K562 (cell line): Measurements from ENCODE around the gene CCDC116. TPM values are rescaled to one million over a fixed set of nuclear protein-coding genes. Genes with fewer than 3 reads are reported as not detected.

Experiments
- ATF3 ChIP-seq, 2 experiments: fragments of 450-650 bp in 1 of 2; sonication (generic) in 1 of 2; formaldehyde crosslinking in 1 of 2; IDR thresholded peaks in 1 of 2; conservative IDR thresholded peaks in 1 of 2; 2 replicates each; pipeline versions ENCODE4 v1.6.1 to v1.8.1; 2016 to 2023; ENCODE audit warnings: mild to moderate bottlenecking in 2 of 2, moderate library complexity in 2 of 2, inconsistent platforms in 1 of 2, missing genetic modification reagents in 1 of 2
- CGGBP1 ChIP-seq: fragments of 250-450 bp; sonication (Bioruptor Pico); IDR thresholded peaks from 2 replicates; pipeline ENCODE4 v1.9.0; 2021; ENCODE audit warnings: mild to moderate bottlenecking
- CTCF ChIP-seq, 3 experiments: IDR thresholded peaks in 2 of 3; conservative IDR thresholded peaks in 1 of 3; 2 replicates each; pipeline ENCODE4 v1.5.1; 2011 to 2012; ENCODE audit warnings: low read length in 3 of 3, mild to moderate bottlenecking in 3 of 3, control low read depth in 2 of 3, improper control_type of control experiment in 1 of 3, inconsistent platforms in 1 of 3, low read depth in 1 of 3, mixed read lengths in 1 of 3, moderate library complexity in 1 of 3; ENCODE audit not compliant: insufficient read depth in 2 of 3
- E2F1 ChIP-seq: sonication (generic); formaldehyde crosslinking; IDR thresholded peaks from 2 replicates; pipeline ENCODE4 v1.8.1; 2023; ENCODE audit warnings: mild to moderate bottlenecking, missing genetic modification reagents, moderate library complexity
- HCFC1 ChIP-seq: IDR thresholded peaks from 2 replicates; pipeline ENCODE4 v1.6.1; 2012; ENCODE audit warnings: low read depth, low read length, improper control_type of control experiment
- HIVEP1 ChIP-seq: fragments of 250-450 bp; sonication (Bioruptor Pico); IDR thresholded peaks from 2 replicates; pipeline ENCODE4 v1.4.0; 2020; ENCODE audit warnings: mild to moderate bottlenecking
- JUND ChIP-seq, 2 experiments: IDR thresholded peaks; 2 replicates in 1 of 2; 3 replicates in 1 of 2; pipeline ENCODE4 v1.6.1; 2011; ENCODE audit warnings: borderline replicate concordance in 2 of 2, low read depth in 2 of 2, low read length in 2 of 2, improper control_type of control experiment in 1 of 2, missing biosample characterization in 1 of 2, missing genetic modification characterization in 1 of 2, missing genetic modification reagents in 1 of 2
- MCM5 ChIP-seq: fragments of 450-650 bp; IDR thresholded peaks from 2 replicates; pipeline ENCODE4 v1.6.1; 2016; ENCODE audit warnings: low read depth
- NEUROD1 ChIP-seq: fragments of 150-350 bp; IDR thresholded peaks from 2 replicates; pipeline ENCODE4 v1.6.1; 2014; ENCODE audit warnings: borderline replicate concordance, low read length, low read depth; ENCODE audit not compliant: partially characterized antibody
- POLR2H ChIP-seq: IDR thresholded peaks from 2 replicates; pipeline ENCODE4 v1.6.1; 2016; ENCODE audit warnings: missing genetic modification characterization, low read depth, mild to moderate bottlenecking, control low read depth, missing compliant biosample characterization, moderate library complexity
- SIN3A ChIP-seq, 2 experiments: fragments of 150-350 bp in 1 of 2; IDR thresholded peaks; 2 replicates each; pipeline ENCODE4 v1.6.1; 2011 to 2016; ENCODE audit warnings: borderline replicate concordance in 2 of 2, low read depth in 2 of 2, low read length in 2 of 2, mild to moderate bottlenecking in 2 of 2, moderate library complexity in 2 of 2; ENCODE audit not compliant: control insufficient read depth in 1 of 2
- TCF7L2 ChIP-seq: fragments of 150-350 bp; IDR thresholded peaks from 2 replicates; pipeline ENCODE4 v1.6.1; 2016; ENCODE audit warnings: low read depth, mild to moderate bottlenecking, low read length, moderate library complexity
- ZHX1 ChIP-seq: fragments of 150-350 bp; conservative IDR thresholded peaks from 2 replicates; pipeline ENCODE4 v1.6.1; 2014; ENCODE audit warnings: low read length
- ZKSCAN1 ChIP-seq: fragments of 150-350 bp; IDR thresholded peaks from 2 replicates; pipeline ENCODE4 v1.6.1; 2016; ENCODE audit warnings: low read depth, low read length
- polyA plus RNA-seq, 8 experiments: library from polyadenylated mRNA; depleted of rRNA in 4 of 8; stranded (reverse) in 5 of 8; unstranded in 3 of 8; fragments of >200 nt; fragmentation: Nextera tagmentation in 2 of 8; fragmentation: Illumina TruSeq in 1 of 8; extraction: Ambion mirVana in 2 of 8; extraction: Trizol in 1 of 8; gene quantifications; 2 replicates each; pipeline versions ENCODE4 v1.2.1 to v1.2.3, GENCODE V29; 2011 to 2014; ENCODE audit warnings: inconsistent platforms in 1 of 8, missing spikeins in 1 of 8
- total RNA-seq, 7 experiments: library from RNA; depleted of rRNA in 6 of 7; stranded (reverse); fragments of >200 nt in 6 of 7; fragmentation: Illumina TruSeq in 2 of 7; extraction: Trizol in 2 of 7; gene quantifications; 2 replicates each; pipeline versions ENCODE4 v1.2.1 to v1.2.3, GENCODE V29; 2011 to 2021; ENCODE audit warnings: low replicate concordance in 1 of 7

Gene CCDC116
- total and polyA plus RNA-seq, 9 of the 15 experiments (the other 6 are each of a cell fraction or from before 2014, with no cell fraction given) = 1.6 to 11.3 (median 4.7) TPM

GRCh38 chr22:21646608-21647590 lies 14.3 kb downstream of the CCDC116 start (continued):
- TF ChIP-seq ZHX1 (peak; percentile 89), JUND (IDR thresholded peaks at IDR 0.05; ENCODE audit: borderline replicate concordance, low read depth, low read length) (peak; percentile 87), JUND (tag; IDR thresholded peaks at IDR 0.05; ENCODE audit: borderline replicate concordance, low read depth, low read length) (no peak), TCF7L2 (peak; percentile 42; the same call in 1 of the 2 replicates), CGGBP1 (CRISPR knock-in tag) (no peak), CTCF (IDR thresholded peaks at IDR 0.05 in 2 of 3, conservative IDR thresholded peaks at IDR 0.05 in 1 of 3; ENCODE audit: insufficient read depth in 2 of 3, low read depth in 1 of 3, low read length in 3 of 3) (peak in 2 of 3 experiments; percentile 100; a peak in 4 of 6 replicates), E2F1 (CRISPR knock-in tag) (peak; percentile 83; the same call in 1 of the 2 replicates), MCM5 (no peak), POLR2H (no peak), ATF3 (IDR thresholded peaks at IDR 0.05) (no peak), ATF3 (CRISPR knock-in tag; conservative IDR thresholded peaks at IDR 0.05) (peak; percentile 97), HIVEP1 (CRISPR knock-in tag) (no peak), ZKSCAN1 (peak; percentile 73), SIN3A (IDR thresholded peaks at IDR 0.05; ENCODE audit: borderline replicate concordance in 2 of 2, control insufficient read depth in 1 of 2, low read depth in 2 of 2, low read length in 2 of 2) (peak in 1 of 2 experiments; percentile 38; a peak in 1 of 4 replicates), NEUROD1 (peak; percentile 64), HCFC1 (peak; percentile 70)
